ENCODE data around the gene RNF214.
A peak's percentile ranks its signal among the peaks of the same experiment; 100 is the strongest.

The RNF214 gene

DNA sequence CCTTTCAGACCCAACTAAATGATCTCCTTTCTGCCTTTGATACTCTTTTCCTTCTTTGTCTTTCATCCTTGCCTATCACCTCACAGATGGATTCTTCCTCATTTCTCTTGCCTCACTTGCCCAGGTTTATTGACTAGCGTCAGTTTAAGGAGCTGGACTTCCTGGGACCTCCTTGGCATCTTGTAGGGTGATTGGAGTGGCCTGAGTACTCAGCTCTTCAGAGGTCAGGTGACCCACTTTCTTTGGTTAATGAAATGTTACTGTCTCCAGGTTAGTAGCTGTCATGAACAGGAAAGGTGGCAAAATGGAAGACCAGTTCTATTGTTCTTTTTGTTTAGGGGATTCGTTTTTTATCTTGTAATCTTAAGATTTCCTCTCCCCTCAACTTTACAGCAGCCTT is 54.1 kb downstream of the RNF214 start:
- Mint-ChIP-seq H3K27me3 (no peaks in the 10 kb centered on the region), H3K9me3 (no peaks in the 10 kb centered on the region), H3K4me1 (no peaks in the 10 kb centered on the region), H3K36me3 (peaks cover 37 to 55% of the 10 kb centered on the region in 2 donors), H3K27ac (no peak overlapping the region), H3K4me3 (no peak overlapping the region)
- no peak for ATAC-seq (replicated peaks)
- DNase-seq, result no peak

DNA sequence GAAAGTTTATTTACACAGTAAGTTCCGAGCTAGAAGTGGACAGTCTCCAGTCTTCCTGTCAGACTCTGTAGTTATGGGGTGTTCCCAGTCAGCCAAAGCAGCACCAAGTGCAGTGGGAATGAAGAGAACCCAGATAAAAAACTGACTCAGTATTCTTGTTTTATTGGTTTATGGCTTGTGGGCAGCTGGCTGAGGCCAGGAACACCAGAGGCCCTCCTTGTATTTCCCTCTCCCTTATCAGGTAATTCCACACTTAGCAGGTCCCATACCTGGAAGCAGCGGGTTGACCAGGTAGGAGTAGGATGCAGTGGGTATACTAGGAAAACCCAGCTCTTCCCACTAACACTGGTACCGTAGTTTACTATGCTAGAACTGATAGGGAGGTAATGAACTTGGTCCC is 55.2 kb downstream of the RNF214 start:
- H3K9me3 Mint-ChIP-seq, result no peaks in the 10 kb centered on the region
- peaks cover 27 to 45% of the 10 kb centered on the region in 2 donors for H3K36me3 Mint-ChIP-seq
- H3K27ac Mint-ChIP-seq, result no peak overlapping the region
- DNase-seq (no peak), ATAC-seq (replicated peaks) (no peak)
- no peak overlapping the region for H3K4me3 Mint-ChIP-seq
- no peaks in the 10 kb centered on the region for H3K4me1 Mint-ChIP-seq
- H3K27me3 Mint-ChIP-seq, result no peaks in the 10 kb centered on the region

- H3K27ac Mint-ChIP-seq, result no peak overlapping the region
- no peaks in the 10 kb centered on the region for H3K4me1 Mint-ChIP-seq
- peaks cover 20 to 41% of the 10 kb centered on the region in 2 donors for H3K36me3 Mint-ChIP-seq
- H3K4me3 Mint-ChIP-seq, result no peak overlapping the region
- no peaks in the 10 kb centered on the region for H3K27me3 Mint-ChIP-seq
- H3K9me3 Mint-ChIP-seq, result no peaks in the 10 kb centered on the region
- DNase-seq (no peak), ATAC-seq (replicated peaks) (no peak)
Measured at GRCh38 chr11:117289795-117290194, 57.3 kb downstream of the RNF214 start.

DNA sequence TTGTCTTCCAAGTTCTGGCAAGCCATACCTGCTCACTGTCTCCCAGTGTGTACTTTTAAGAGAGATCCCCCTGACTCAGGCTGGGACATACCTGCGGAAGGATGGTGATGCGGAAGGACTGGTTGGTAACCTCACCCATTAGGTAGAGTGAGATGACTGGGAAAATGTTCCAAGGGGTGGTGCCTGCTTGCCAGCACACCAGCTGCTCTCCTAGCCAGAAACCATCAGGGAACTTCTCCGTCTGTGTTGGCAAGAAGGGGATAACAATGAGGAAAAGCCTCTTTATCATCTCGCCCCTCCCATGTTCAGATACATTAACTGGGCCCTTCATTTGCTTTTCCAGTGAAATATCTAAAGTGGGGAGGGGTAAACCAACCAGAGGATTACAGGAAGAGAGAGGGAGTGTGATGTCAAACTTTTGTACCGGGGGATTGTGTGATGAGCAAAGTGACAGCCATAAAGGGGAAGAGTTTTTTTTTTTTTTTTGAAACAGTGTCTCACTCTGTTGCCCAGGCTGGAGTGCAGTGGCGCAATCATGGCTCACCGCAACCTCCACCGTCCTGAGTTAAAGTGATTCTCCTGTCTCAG is 58.4 kb downstream of the RNF214 start, which contains the start of gene BACE1-AS:
Gene BACE1-AS, plus strand, starts transcription at position 538 of the 588 bp plus-strand sequence.
- Mint-ChIP-seq H3K4me3 (no peak within 1 kb of the TSS), H3K9me3 (no peaks in the 10 kb centered on the region), H3K27me3 (no peaks in the 10 kb centered on the region), H3K36me3 (peaks cover 13 to 36% of the 10 kb centered on the region in 2 donors), H3K4me1 (no peaks in the 10 kb centered on the region), H3K27ac (no peak within 1 kb of the TSS)
- DNase-seq, result no peak
- ATAC-seq (replicated peaks), result no peak

DNA sequence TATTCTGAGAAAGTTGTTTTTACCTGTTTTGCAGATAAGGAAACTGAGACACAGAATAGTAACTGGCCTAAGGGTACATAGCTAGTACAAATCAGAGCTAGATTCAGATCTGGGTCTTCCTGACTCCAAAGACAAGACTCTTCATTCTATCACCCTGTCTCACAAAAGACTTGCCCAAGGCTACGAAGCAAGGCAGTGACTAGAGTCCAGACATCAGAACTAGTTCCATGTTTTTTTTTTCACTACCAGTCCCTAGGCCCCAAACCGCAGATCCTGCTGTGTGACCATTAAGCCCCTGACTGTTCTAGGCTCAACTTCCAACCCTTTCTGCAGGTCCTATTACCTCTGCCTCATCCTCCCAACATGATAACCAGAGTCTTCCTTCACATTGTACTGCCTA is 60.1 kb downstream of the RNF214 start:
- Mint-ChIP-seq H3K27ac (no peak overlapping the region), H3K36me3 (peaks cover 9 to 24% of the 10 kb centered on the region in 2 donors), H3K4me1 (no peaks in the 10 kb centered on the region), H3K27me3 (no peaks in the 10 kb centered on the region), H3K4me3 (no peak overlapping the region), H3K9me3 (no peaks in the 10 kb centered on the region)
- ATAC-seq (replicated peaks) (no peak), DNase-seq (no peak)

- Mint-ChIP-seq H3K4me3 (no peak overlapping the region), H3K27ac (no peak overlapping the region), H3K9me3 (no peaks in the 10 kb centered on the region), H3K4me1 (peaks cover 0 to under 1% of the 10 kb centered on the region in 2 donors), H3K27me3 (peaks cover 0 to under 1% of the 10 kb centered on the region in 2 donors), H3K36me3 (peaks cover 0 to 10% of the 10 kb centered on the region in 2 donors)
- ATAC-seq (replicated peaks), result no peak
- no peak for DNase-seq
Measured at GRCh38 chr11:117295438-117296137, 63.1 kb downstream of the RNF214 start.

DNA sequence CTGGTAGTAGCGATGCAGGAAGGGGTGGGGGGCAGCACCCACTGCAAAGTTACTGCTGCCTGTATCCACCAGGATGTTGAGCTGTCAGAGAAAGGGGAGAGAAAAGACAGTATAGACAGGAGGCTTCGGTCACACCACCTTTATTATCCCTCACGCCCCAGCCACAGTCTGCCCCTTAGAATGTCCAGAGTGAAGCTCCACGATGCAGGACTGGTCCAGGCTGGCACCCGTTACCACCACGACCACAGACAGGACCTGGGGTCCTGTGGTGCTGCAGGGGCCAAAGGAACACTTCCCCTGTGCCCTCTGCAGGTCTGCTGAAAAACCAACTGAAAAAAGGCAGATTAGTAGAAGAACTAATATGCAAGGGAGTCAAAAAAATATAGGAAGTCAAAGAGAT is 64.4 kb downstream of the RNF214 start:
- Mint-ChIP-seq H3K36me3 (peaks cover 0 to 4% of the 10 kb centered on the region in 2 donors), H3K4me3 (no peak overlapping the region), H3K9me3 (no peaks in the 10 kb centered on the region), H3K27me3 (peaks cover 0 to 5% of the 10 kb centered on the region in 2 donors), H3K4me1 (peaks cover 0 to 4% of the 10 kb centered on the region in 2 donors), H3K27ac (no peak overlapping the region)
- ATAC-seq (replicated peaks) (no peak), DNase-seq (no peak)

DNA sequence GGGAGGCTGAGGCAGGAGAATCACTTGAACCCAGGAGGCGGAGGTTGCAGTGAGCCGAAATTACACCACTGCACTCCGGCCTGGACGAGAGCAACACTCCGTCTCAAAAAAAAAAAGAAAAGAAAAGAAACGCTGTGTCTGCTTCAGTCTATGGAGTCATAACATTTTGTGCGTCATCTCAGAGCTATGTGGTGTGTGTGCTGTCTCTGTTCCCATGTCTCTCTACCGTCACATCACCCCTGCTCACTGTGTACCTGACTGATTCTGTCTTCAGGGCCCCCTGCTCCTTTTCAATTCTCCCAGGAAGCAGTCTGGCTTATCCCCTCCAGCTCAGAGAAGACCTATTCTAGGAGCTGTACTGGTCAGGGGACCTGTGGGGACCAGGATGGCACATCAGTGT is 65.7 kb downstream of the RNF214 start:
- ATAC-seq (replicated peaks), result no peak
- H3K27ac Mint-ChIP-seq, result no peak overlapping the region
- peaks cover 0 to 4% of the 10 kb centered on the region in 2 donors for H3K36me3 Mint-ChIP-seq

DNA sequence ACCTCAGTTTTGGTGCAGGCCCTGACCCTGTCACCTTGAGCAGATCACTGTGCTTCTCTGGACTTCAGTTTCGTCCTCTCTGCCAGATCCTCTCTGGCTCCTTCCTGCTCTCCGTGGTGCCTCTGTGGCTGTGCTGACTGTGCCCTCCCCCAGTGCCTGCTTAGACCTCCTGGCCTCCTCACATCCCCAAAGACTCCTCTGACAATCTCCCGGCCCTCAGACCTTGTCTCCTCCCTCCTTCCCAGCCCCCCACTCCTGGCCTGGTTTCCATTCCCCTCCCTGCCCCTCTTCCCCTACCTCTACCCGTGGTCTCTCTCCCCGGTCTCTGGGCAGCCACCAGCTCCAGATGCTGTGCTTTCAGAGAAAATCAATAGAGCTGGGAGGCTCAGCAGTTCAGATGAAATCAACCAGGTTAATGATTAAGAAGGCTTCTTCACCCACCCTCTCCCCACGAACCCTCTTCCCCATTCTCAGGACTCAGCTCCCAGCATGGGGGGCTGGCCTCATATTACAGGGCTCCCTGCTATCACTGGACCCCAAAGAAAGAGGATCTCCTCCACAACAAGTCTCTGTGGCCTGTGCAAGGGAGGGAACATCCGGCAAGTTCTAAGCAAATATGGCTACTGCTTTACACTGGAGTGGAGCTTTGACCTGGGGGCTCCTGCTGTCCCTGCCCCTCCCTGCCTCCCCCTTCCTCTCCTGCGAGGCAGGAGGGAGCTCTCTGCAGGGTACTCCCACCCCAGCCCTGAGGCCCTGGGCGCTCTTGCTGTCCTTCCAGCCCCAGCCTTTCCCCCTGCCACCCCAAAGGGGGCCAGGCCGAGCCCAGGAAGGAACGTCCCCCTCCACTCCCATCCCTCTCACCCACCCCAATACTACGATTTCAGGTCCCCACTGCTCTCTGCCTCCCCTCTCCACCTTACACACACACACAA is 67.1 kb downstream of the RNF214 start:
- DNase-seq, result no peak
- Mint-ChIP-seq H3K4me1 (peaks cover 0 to 6% of the 10 kb centered on the region in 2 donors), H3K27ac (no peak overlapping the region), H3K36me3 (no peaks in the 10 kb centered on the region), H3K9me3 (no peaks in the 10 kb centered on the region), H3K27me3 (peaks cover 0 to 5% of the 10 kb centered on the region in 2 donors), H3K4me3 (no peak overlapping the region)
- ATAC-seq (replicated peaks), result no peak

More for the DNA sequence above, 65.7 kb downstream of the RNF214 start:
- Mint-ChIP-seq H3K9me3 (no peaks in the 10 kb centered on the region), H3K4me1 (peaks cover 0 to 6% of the 10 kb centered on the region in 2 donors), H3K27me3 (peaks cover 0 to 5% of the 10 kb centered on the region in 2 donors), H3K4me3 (no peak overlapping the region)
- no peak for DNase-seq

GRCh38 chr11:117300283-117300663 is 67.8 kb downstream of the RNF214 start:
- Mint-ChIP-seq H3K27ac (no peak overlapping the region), H3K4me1 (peaks cover 0 to 6% of the 10 kb centered on the region in 2 donors), H3K27me3 (peaks cover 0 to 5% of the 10 kb centered on the region in 2 donors), H3K9me3 (no peaks in the 10 kb centered on the region), H3K4me3 (no peak overlapping the region), H3K36me3 (no peaks in the 10 kb centered on the region)
- ATAC-seq (replicated peaks), result no peak
- no peak for DNase-seq

DNA sequence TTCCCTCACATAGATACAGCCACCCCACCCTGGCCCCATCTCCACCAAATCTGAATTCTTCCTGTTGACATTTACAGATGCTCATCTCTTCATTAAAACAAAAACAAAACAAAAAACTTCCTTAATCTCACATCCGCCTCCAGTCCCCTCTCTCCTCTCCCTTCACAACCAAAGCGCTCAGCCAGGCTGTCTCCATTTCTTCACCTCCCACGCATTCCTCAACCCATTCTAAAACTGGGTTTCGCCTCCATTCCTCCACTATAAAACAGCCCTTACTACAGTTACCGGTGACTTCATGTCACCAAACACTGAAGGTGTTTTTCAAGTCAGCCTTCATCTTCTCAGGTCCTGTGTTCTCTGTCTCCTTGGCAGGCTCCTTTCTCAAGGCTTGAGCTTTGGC is 68.3 kb downstream of the RNF214 start:
- ATAC-seq (replicated peaks) (no peak), DNase-seq (no peak)
- H3K9me3 Mint-ChIP-seq, result no peaks in the 10 kb centered on the region

GRCh38 chr11:117302228-117302627 is 69.8 kb downstream of the RNF214 start:
- no peak overlapping the region for H3K27ac Mint-ChIP-seq
- peak; percentile 66 to 77 for ATAC-seq (replicated peaks)
- no peak for DNase-seq

More for the DNA sequence above, 68.3 kb downstream of the RNF214 start:
- Mint-ChIP-seq H3K4me1 (peaks cover 0 to 6% of the 10 kb centered on the region in 2 donors), H3K27me3 (peaks cover 0 to 5% of the 10 kb centered on the region in 2 donors), H3K27ac (no peak overlapping the region), H3K36me3 (no peaks in the 10 kb centered on the region), H3K4me3 (no peak overlapping the region)

GRCh38 chr11:117303101-117303500 is 70.6 kb downstream of the RNF214 start:
- no peak overlapping the region for H3K4me3 Mint-ChIP-seq
- no peaks in the 10 kb centered on the region for H3K9me3 Mint-ChIP-seq
- DNase-seq (no peak), ATAC-seq (replicated peaks) (no peak)
- peaks cover 0 to 6% of the 10 kb centered on the region in 2 donors for H3K4me1 Mint-ChIP-seq
- no peaks in the 10 kb centered on the region for H3K36me3 Mint-ChIP-seq
- no peak overlapping the region for H3K27ac Mint-ChIP-seq
- H3K27me3 Mint-ChIP-seq, result peaks cover 0 to 5% of the 10 kb centered on the region in 2 donors

More at GRCh38 chr11:117302228-117302627, 69.8 kb downstream of the RNF214 start:
- H3K9me3 Mint-ChIP-seq, result no peaks in the 10 kb centered on the region
- peaks cover 0 to 6% of the 10 kb centered on the region in 2 donors for H3K4me1 Mint-ChIP-seq
- H3K27me3 Mint-ChIP-seq, result peaks cover 0 to 5% of the 10 kb centered on the region in 2 donors
- H3K36me3 Mint-ChIP-seq, result no peaks in the 10 kb centered on the region
- H3K4me3 Mint-ChIP-seq, result no peak overlapping the region

- no peak for DNase-seq
- Mint-ChIP-seq H3K4me1 (peaks cover 0 to 6% of the 10 kb centered on the region in 2 donors), H3K4me3 (no peak overlapping the region), H3K27me3 (peaks cover 0 to 5% of the 10 kb centered on the region in 2 donors), H3K36me3 (no peaks in the 10 kb centered on the region), H3K27ac (no peak overlapping the region), H3K9me3 (no peaks in the 10 kb centered on the region)
- ATAC-seq (replicated peaks), result no peak
Measured at GRCh38 chr11:117303646-117304315, 71.3 kb downstream of the RNF214 start.

All from stimulated activated naive B cell treated with anti-CD40 and anti-IgM and Interleukin-4, amounts not matched to agents 10 μg/mL and 1 μg/mL and 100 μg/mL, for 72 hours (primary cell).